Measurements from ENCODE around the gene CCDC15. TPM values are rescaled to one million over a fixed set of nuclear protein-coding genes. Genes with fewer than 3 reads are reported as not detected.

CCDC15 gene
- total RNA-seq, 1 experiment from 2014 or later, result 2.8 TPM

DNA sequence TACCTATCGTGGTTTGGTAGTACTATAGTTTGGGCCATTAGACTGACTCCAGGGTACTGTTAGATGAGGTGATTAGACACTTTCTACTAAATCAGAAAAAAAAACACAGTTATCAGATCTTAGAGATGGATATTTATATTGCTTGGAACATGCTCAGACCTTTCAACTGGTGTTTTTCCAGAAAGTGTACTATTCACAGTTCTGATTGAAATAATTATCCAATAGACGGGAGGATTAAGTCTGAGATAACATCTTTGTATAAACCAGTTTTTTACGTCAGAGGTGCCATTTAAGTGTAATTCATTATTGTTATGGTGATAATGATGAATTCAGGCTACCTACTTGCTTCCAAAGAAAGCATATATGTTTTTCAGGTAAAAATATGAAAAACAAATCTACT lies 22.5 kb downstream of the CCDC15 start:
- no peaks in the 10 kb centered on the region for H3K23me2 ChIP-seq (ENCODE audit: insufficient read length, low read depth, low read length, poor library complexity, severe bottlenecking)
- H3K9me3 ChIP-seq (ENCODE audit: control insufficient read depth, low read depth, low read length), result no peaks in the 10 kb centered on the region
- no peak overlapping the region for H3K4me3 Mint-ChIP-seq
- TF ChIP-seq, protein P1, sequence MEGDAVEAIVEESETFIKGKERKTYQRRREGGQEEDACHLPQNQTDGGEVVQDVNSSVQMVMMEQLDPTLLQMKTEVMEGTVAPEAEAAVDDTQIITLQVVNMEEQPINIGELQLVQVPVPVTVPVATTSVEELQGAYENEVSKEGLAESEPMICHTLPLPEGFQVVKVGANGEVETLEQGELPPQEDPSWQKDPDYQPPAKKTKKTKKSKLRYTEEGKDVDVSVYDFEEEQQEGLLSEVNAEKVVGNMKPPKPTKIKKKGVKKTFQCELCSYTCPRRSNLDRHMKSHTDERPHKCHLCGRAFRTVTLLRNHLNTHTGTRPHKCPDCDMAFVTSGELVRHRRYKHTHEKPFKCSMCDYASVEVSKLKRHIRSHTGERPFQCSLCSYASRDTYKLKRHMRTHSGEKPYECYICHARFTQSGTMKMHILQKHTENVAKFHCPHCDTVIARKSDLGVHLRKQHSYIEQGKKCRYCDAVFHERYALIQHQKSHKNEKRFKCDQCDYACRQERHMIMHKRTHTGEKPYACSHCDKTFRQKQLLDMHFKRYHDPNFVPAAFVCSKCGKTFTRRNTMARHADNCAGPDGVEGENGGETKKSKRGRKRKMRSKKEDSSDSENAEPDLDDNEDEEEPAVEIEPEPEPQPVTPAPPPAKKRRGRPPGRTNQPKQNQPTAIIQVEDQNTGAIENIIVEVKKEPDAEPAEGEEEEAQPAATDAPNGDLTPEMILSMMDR (conservative IDR thresholded peaks at IDR 0.05), result no peak
- DNase-seq, result no peak
- no peak overlapping the region for H4K8ac ChIP-seq (replicated peaks; ENCODE audit: insufficient read length, low read depth, low read length)
- no peaks in the 10 kb centered on the region for H3K4me1 Mint-ChIP-seq
- no peak overlapping the region for H2BK20ac ChIP-seq (ENCODE audit: low read depth, low read length, poor library complexity, severe bottlenecking)
- no peak overlapping the region for H2BK12ac ChIP-seq (ENCODE audit: insufficient read length, low read depth, low read length)
- no peak overlapping the region for H3K14ac ChIP-seq (ENCODE audit: insufficient read depth, low read length)
- no peak overlapping the region for H3K9ac ChIP-seq (ENCODE audit: extremely low read depth, insufficient read length, low read length)
- peaks cover 3 to 7% of the 10 kb centered on the region in 2 experiments; a peak in 4 of 5 replicates for H3K9me3 Mint-ChIP-seq
- H3K4me1 ChIP-seq (ENCODE audit: insufficient read depth, low read length), result no peaks in the 10 kb centered on the region
- no peak overlapping the region for H3T11ph ChIP-seq (ENCODE audit: low read length)
- no peak overlapping the region for H4K91ac ChIP-seq (ENCODE audit: insufficient read length, low read depth, low read length)
- H2BK120ac ChIP-seq (ENCODE audit: low read depth, low read length, poor library complexity, severe bottlenecking), result no peak overlapping the region
- H3K27me3 ChIP-seq (ENCODE audit: insufficient read depth, low read length), result no peaks in the 10 kb centered on the region
- no peak overlapping the region for H3K4me2 ChIP-seq (ENCODE audit: insufficient read depth, insufficient read length, low read length)
- peaks cover 0 to 4% (median 0%) of the 10 kb centered on the region in 3 experiments; a peak in 2 of 7 replicates for H3K36me3 Mint-ChIP-seq (ENCODE audit: insufficient read depth in 1 of 3, low read depth in 3 of 3)
- no peak overlapping the region for H3K27ac ChIP-seq (ENCODE audit: insufficient read length, low read depth, low read length)
- no peaks in the 10 kb centered on the region for H3K79me1 ChIP-seq (ENCODE audit: insufficient read depth, low read depth, low read length, poor library complexity, severe bottlenecking)
- H3K18ac ChIP-seq (ENCODE audit: insufficient read length, low read depth, low read length), result no peak overlapping the region
- H3K4ac ChIP-seq (ENCODE audit: low read depth, low read length), result no peak overlapping the region
- H3K27ac Mint-ChIP-seq, result no peak overlapping the region
- H2AFZ ChIP-seq (ENCODE audit: low read length), result no peak overlapping the region
- H3K23ac ChIP-seq (ENCODE audit: insufficient read length, low read depth, low read length), result no peak overlapping the region
- no peaks in the 10 kb centered on the region for H4K20me1 ChIP-seq (ENCODE audit: control insufficient read depth, insufficient read depth, insufficient read length)
- no peak overlapping the region for H2BK15ac ChIP-seq (ENCODE audit: low read depth, low read length)
- no peak overlapping the region for H2AK5ac ChIP-seq (ENCODE audit: insufficient read length, low read length)
- no CpG with 5 or more reads among the region's 3 CpGs for WGBS (ENCODE audit: extremely low coverage, insufficient read length, low lambda C conversion rate)
- no peak overlapping the region for H2BK5ac ChIP-seq (ENCODE audit: insufficient read length, low read length)
- H3K56ac ChIP-seq (ENCODE audit: insufficient read length, low read depth, low read length), result no peak overlapping the region
- H4K5ac ChIP-seq (ENCODE audit: insufficient read length, low read depth, low read length), result no peak overlapping the region
- no peaks in the 10 kb centered on the region for H3K79me2 ChIP-seq (ENCODE audit: insufficient read depth, low read length)
- H3K27me3 Mint-ChIP-seq (ENCODE audit: low read depth), result no peaks in the 10 kb centered on the region
